ENCODE results near the gene TSHZ1. TPM values are rescaled to one million over a fixed set of nuclear protein-coding genes. Genes with fewer than 3 reads are reported as not detected.

TSHZ1 gene
- polyA plus RNA-seq, 1 of the 3 experiments (the other 2 are of a cell fraction), result 2.6 TPM

GRCh38 chr18:75282746-75283145, 72.1 kb downstream of the TSHZ1 start:
- Histone ChIP-seq H3K9me3 (no peaks in the 10 kb centered on the region), H3K27ac (ENCODE audit: low read depth in 2 of 2, low read length in 1 of 2) (no peak overlapping the region), H3K27me3 (ENCODE audit: insufficient read depth) (no peaks in the 10 kb centered on the region), H3K4me2 (no peak overlapping the region), H3K4me1 (ENCODE audit: control insufficient read depth in 1 of 2, insufficient read depth in 2 of 2, low read depth in 1 of 2, low read length in 1 of 2) (no peaks in the 10 kb centered on the region; a peak in 1 of 4 replicates), H2AFZ (ENCODE audit: low read depth) (no peak overlapping the region), H4K20me1 (ENCODE audit: insufficient read depth) (no peaks in the 10 kb centered on the region), H3K36me3 (replicated peaks in 1 of 2; ENCODE audit: control insufficient read depth in 1 of 2, insufficient read depth in 2 of 2, low read length in 1 of 2) (peaks cover 0 to 2% of the 10 kb centered on the region in 2 experiments), H3K9ac (no peak overlapping the region), H3K79me2 (ENCODE audit: insufficient read depth) (no peaks in the 10 kb centered on the region), H3K4me3 (ENCODE audit: low read depth in 2 of 2, low read length in 1 of 2) (no peak overlapping the region), H3F3A (replicated peaks; ENCODE audit: insufficient read depth) (no peaks in the 10 kb centered on the region), H3K9me2 (no peaks in the 10 kb centered on the region)
- TF ChIP-seq TAF1 (IDR thresholded peaks at IDR 0.05; ENCODE audit: borderline replicate concordance, low read depth, low read length) (no peak), MXI1 (IDR thresholded peaks at IDR 0.05; ENCODE audit: low read depth, low read length) (no peak), RFX5 (IDR thresholded peaks at IDR 0.05; ENCODE audit: low read length) (no peak)
- WGBS (ENCODE audit: low lambda C conversion rate), result 96% methylated on average over 14 of the region's 15 CpGs
- DNase-seq, result no peak
- ChIA-PET POLR2A (no interaction called here), CTCF (no interaction called here)

GRCh38 chr18:75283731-75284130, 73.1 kb downstream of the TSHZ1 start:
- CTCF ChIA-PET, result interaction anchor here (0.9 kb wide), 1 partner anchor 16 kb away, joined by 3 read pairs; no protein-coding TSS in a partner anchor
- no peaks in the 10 kb centered on the region; a peak in 1 of 4 replicates for H3K4me1 ChIP-seq (ENCODE audit: control insufficient read depth in 1 of 2, insufficient read depth in 2 of 2, low read depth in 1 of 2, low read length in 1 of 2)
- peaks cover 0 to 4% of the 10 kb centered on the region in 2 experiments for H3K36me3 ChIP-seq (replicated peaks in 1 of 2; ENCODE audit: control insufficient read depth in 1 of 2, insufficient read depth in 2 of 2, low read length in 1 of 2)
- DNase-seq, result no peak
- no peak overlapping the region for H3K9ac ChIP-seq
- H3F3A ChIP-seq (replicated peaks; ENCODE audit: insufficient read depth), result no peaks in the 10 kb centered on the region
- H3K9me2 ChIP-seq, result no peaks in the 10 kb centered on the region
- POLR2A ChIA-PET, result no interaction called here
- no peaks in the 10 kb centered on the region for H3K9me3 ChIP-seq
- TF ChIP-seq MXI1 (IDR thresholded peaks at IDR 0.05; ENCODE audit: low read depth, low read length) (no peak), RFX5 (IDR thresholded peaks at IDR 0.05; ENCODE audit: low read length) (no peak), MAX (IDR thresholded peaks at IDR 0.05; ENCODE audit: low read depth) (no peak), SMC3 (IDR thresholded peaks at IDR 0.05; ENCODE audit: low read depth, low read length) (no peak), GABPA (IDR thresholded peaks at IDR 0.05; ENCODE audit: low read depth) (no peak), RAD21 (IDR thresholded peaks at IDR 0.05; ENCODE audit: low read length) (no peak), JUND (IDR thresholded peaks at IDR 0.05) (no peak), FOXM1 (IDR thresholded peaks at IDR 0.05; ENCODE audit: low read depth) (no peak), CHD2 (IDR thresholded peaks at IDR 0.05; ENCODE audit: low read length, partially characterized antibody) (no peak), PBX3 (IDR thresholded peaks at IDR 0.05) (no peak), NFIC (IDR thresholded peaks at IDR 0.05; ENCODE audit: borderline replicate concordance) (no peak)
- H3K4me3 ChIP-seq (ENCODE audit: low read depth in 2 of 2, low read length in 1 of 2), result no peak overlapping the region
- no peaks in the 10 kb centered on the region for H3K27me3 ChIP-seq (ENCODE audit: insufficient read depth)
- no peak overlapping the region for H3K27ac ChIP-seq (ENCODE audit: low read depth in 2 of 2, low read length in 1 of 2)
- WGBS (ENCODE audit: low lambda C conversion rate), result 94% methylated on average over 7 of the region's 7 CpGs
- no peak overlapping the region for H2AFZ ChIP-seq (ENCODE audit: low read depth)
- no peaks in the 10 kb centered on the region for H3K79me2 ChIP-seq (ENCODE audit: insufficient read depth)
- H3K4me2 ChIP-seq, result no peak overlapping the region
- H4K20me1 ChIP-seq (ENCODE audit: insufficient read depth), result no peaks in the 10 kb centered on the region

GRCh38 chr18:75284566-75284965, 74.0 kb downstream of the TSHZ1 start:
- DNase-seq, result no peak
- H3K9ac ChIP-seq, result no peak overlapping the region
- 95% methylated on average over 16 of the region's 16 CpGs for WGBS (ENCODE audit: low lambda C conversion rate)
- H3K79me2 ChIP-seq (ENCODE audit: insufficient read depth), result no peaks in the 10 kb centered on the region
- no peak overlapping the region for H2AFZ ChIP-seq (ENCODE audit: low read depth)
- H3K9me2 ChIP-seq, result no peaks in the 10 kb centered on the region
- POLR2A ChIA-PET, result no interaction called here
- H3K27ac ChIP-seq (ENCODE audit: low read depth in 2 of 2, low read length in 1 of 2), result no peak overlapping the region
- H3K4me2 ChIP-seq, result no peak overlapping the region
- H3K36me3 ChIP-seq (replicated peaks in 1 of 2; ENCODE audit: control insufficient read depth in 1 of 2, insufficient read depth in 2 of 2, low read length in 1 of 2), result peaks cover 0 to 5% of the 10 kb centered on the region in 2 experiments
- H3K4me3 ChIP-seq (ENCODE audit: low read depth in 2 of 2, low read length in 1 of 2), result no peak overlapping the region
- H3F3A ChIP-seq (replicated peaks; ENCODE audit: insufficient read depth), result no peaks in the 10 kb centered on the region
- TF ChIP-seq CHD2 (IDR thresholded peaks at IDR 0.05; ENCODE audit: low read length, partially characterized antibody) (no peak), SIN3A (IDR thresholded peaks at IDR 0.05; ENCODE audit: borderline replicate concordance, low read depth, low read length) (no peak), EZH2phosphoT487 (IDR thresholded peaks at IDR 0.05; ENCODE audit: borderline replicate concordance, low read depth) (no peak), TAF1 (IDR thresholded peaks at IDR 0.05; ENCODE audit: borderline replicate concordance, low read depth, low read length) (no peak)
- no peaks in the 10 kb centered on the region; a peak in 1 of 4 replicates for H3K4me1 ChIP-seq (ENCODE audit: control insufficient read depth in 1 of 2, insufficient read depth in 2 of 2, low read depth in 1 of 2, low read length in 1 of 2)
- no peaks in the 10 kb centered on the region for H3K27me3 ChIP-seq (ENCODE audit: insufficient read depth)
- CTCF ChIA-PET, result interaction anchor here (0.9 kb wide), 1 partner anchor 15 kb away, joined by 3 read pairs; no protein-coding TSS in a partner anchor
- H4K20me1 ChIP-seq (ENCODE audit: insufficient read depth), result no peaks in the 10 kb centered on the region
- H3K9me3 ChIP-seq, result no peaks in the 10 kb centered on the region

Data from SK-N-SH (cell line).